Tibial nerve (tissue), 4 donors: ENCODE results near the gene RNF212.

Experiments used
- CTCF ChIP-seq, 5 experiments: fragments of 200-600 bp in 3 of 5; fragments of 450-650 bp in 2 of 5; sonication (generic) in 3 of 5; IDR thresholded peaks; one replicate each; pipeline ENCODE4 v1.5.1; 2016 to 2019; ENCODE audit warnings: antibody characterized with exemption in 5 of 5, mild to moderate bottlenecking in 3 of 5, moderate library complexity in 2 of 5
- EP300 ChIP-seq, 2 donors: sonication (generic); formaldehyde crosslinking; IDR thresholded peaks; one replicate each; pipeline ENCODE4 v1.6.1; 2017; ENCODE audit warnings: antibody characterized with exemption in 2 of 2, mild to moderate bottlenecking in 1 of 2
- POLR2A ChIP-seq, 2 donors: fragments of 450-650 bp; IDR thresholded peaks; one replicate each; pipeline ENCODE4 v1.6.1; 2017; ENCODE audit warnings: antibody characterized with exemption in 2 of 2, mild to moderate bottlenecking in 2 of 2, moderate library complexity in 2 of 2

DNA sequence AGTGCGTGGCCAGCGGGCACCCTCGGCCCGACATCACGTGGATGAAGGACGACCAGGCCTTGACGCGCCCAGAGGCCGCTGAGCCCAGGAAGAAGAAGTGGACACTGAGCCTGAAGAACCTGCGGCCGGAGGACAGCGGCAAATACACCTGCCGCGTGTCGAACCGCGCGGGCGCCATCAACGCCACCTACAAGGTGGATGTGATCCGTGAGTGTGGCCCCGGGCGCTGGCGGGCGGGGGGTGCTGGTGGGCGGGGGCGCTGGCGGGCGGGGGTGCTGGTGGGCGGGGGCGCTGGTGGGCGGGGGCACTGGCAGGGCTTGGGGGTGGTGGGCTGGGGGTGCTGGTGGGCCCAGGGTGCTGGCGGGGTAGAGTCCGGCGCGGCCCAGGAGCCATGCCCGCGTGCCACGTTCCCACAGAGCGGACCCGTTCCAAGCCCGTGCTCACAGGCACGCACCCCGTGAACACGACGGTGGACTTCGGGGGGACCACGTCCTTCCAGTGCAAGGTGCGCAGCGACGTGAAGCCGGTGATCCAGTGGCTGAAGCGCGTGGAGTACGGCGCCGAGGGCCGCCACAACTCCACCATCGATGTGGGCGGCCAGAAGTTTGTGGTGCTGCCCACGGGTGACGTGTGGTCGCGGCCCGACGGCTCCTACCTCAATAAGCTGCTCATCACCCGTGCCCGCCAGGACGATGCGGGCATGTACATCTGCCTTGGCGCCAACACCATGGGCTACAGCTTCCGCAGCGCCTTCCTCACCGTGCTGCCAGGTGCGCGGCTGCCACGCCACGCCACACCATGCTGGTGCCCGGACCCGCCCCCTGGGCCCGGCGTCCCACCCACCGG, 89.2 kb downstream of the RNF212 start:
- TF ChIP-seq CTCF (IDR thresholded peaks at IDR 0.05), result no peak
- no peak for TF ChIP-seq POLR2A (IDR thresholded peaks at IDR 0.05)
- TF ChIP-seq EP300 (IDR thresholded peaks at IDR 0.05), result no peak
